Measurements from ENCODE around the gene CSF2.
"Not testable (repeated sequence)": the region's sequence is repeated elsewhere in the genome, so short reads cannot be mapped to it uniquely, and the experiment has no call there.

The CSF2 gene

GRCh38 chr5:132094393-132095076 is 20.9 kb downstream of the CSF2 start:
- no peak for DNase-seq

GRCh38 chr5:132095077-132095410 is 21.5 kb downstream of the CSF2 start:
- no peak for DNase-seq

GRCh38 chr5:132095424-132095972 is 21.9 kb downstream of the CSF2 start:
- no peak for DNase-seq

GRCh38 chr5:132096904-132097303 is 23.3 kb downstream of the CSF2 start:
- DNase-seq, result no peak

- DNase-seq, result no peak
These were observed 24.6 kb downstream of the CSF2 start for GRCh38 chr5:132098151-132098594.

- DNase-seq, result no peak
These were observed 25.0 kb downstream of the CSF2 start for GRCh38 chr5:132098621-132099020.

GRCh38 chr5:132099076-132099748 is 25.6 kb downstream of the CSF2 start:
- peak; percentile 36 for DNase-seq

- no peak for DNase-seq
These were observed 26.3 kb downstream of the CSF2 start for GRCh38 chr5:132099905-132100304.

- no peak for DNase-seq
These were observed 27.2 kb downstream of the CSF2 start for GRCh38 chr5:132100672-132101261.

GRCh38 chr5:132101385-132101880 is 27.8 kb downstream of the CSF2 start:
- DNase-seq, result no peak

GRCh38 chr5:132102101-132102701 is 28.6 kb downstream of the CSF2 start:
- peak; percentile 40 for DNase-seq

GRCh38 chr5:132102944-132103331 is 29.3 kb downstream of the CSF2 start:
- no peak for DNase-seq

GRCh38 chr5:132103332-132103951 is 29.9 kb downstream of the CSF2 start:
- DNase-seq, result peak; percentile 67

GRCh38 chr5:132103969-132104391 is 30.4 kb downstream of the CSF2 start:
- no peak for DNase-seq

- no peak for DNase-seq
These were observed 31.0 kb downstream of the CSF2 start for GRCh38 chr5:132104556-132104955.

- no peak for DNase-seq
These were observed 32.1 kb downstream of the CSF2 start for GRCh38 chr5:132105688-132106087.

- not testable (repeated sequence) for DNase-seq
These were observed 34.9 kb downstream of the CSF2 start for GRCh38 chr5:132108495-132108894.

GRCh38 chr5:132108957-132109356 is 35.4 kb downstream of the CSF2 start:
- DNase-seq, result not testable (repeated sequence)

GRCh38 chr5:132109494-132110053 is 36.0 kb downstream of the CSF2 start:
- DNase-seq, result no peak

GRCh38 chr5:132110195-132110594 is 36.6 kb downstream of the CSF2 start:
- no peak for DNase-seq

- no peak for DNase-seq
These were observed 37.3 kb downstream of the CSF2 start for GRCh38 chr5:132110930-132111329.

- no peak for DNase-seq
These were observed 38.5 kb downstream of the CSF2 start for GRCh38 chr5:132112111-132112510.

All from activated gamma-delta T cell treated with Interleukin-2 at 50 U/mL for 16 hours (primary cell).